Type B pancreatic cell (in vitro differentiated cells): ENCODE measurements around the gene QRFP. TPM values are rescaled to one million over a fixed set of nuclear protein-coding genes. Genes with fewer than 3 reads are reported as not detected.

Experiments
- DNase-seq: peaks from one replicate; pipeline ENCODE4 v3.0.0; 2021; ENCODE audit warnings: mixed read lengths; ENCODE audit not compliant: unreplicated experiment; ENCODE audit errors: extremely low spot score
- H3K27ac Mint-ChIP-seq: 2 replicates; pipeline ENCODE4 v1.8.0; 2021; ENCODE audit warnings: mild to moderate bottlenecking, mixed read lengths
- H3K27me3 Mint-ChIP-seq: 2 replicates; pipeline ENCODE4 v1.8.0; 2021; ENCODE audit warnings: mixed read lengths
- H3K36me3 Mint-ChIP-seq: 2 replicates; pipeline ENCODE4 v1.8.0; 2021; ENCODE audit warnings: mixed read lengths
- H3K4me1 Mint-ChIP-seq: one replicate; pipeline ENCODE4 v1.8.0; 2021; ENCODE audit warnings: mixed read lengths; ENCODE audit not compliant: unreplicated experiment
- H3K4me3 Mint-ChIP-seq: 2 replicates; pipeline ENCODE4 v1.8.0; 2021; ENCODE audit warnings: mild to moderate bottlenecking, mixed read lengths
- H3K9me3 Mint-ChIP-seq: 2 replicates; pipeline ENCODE4 v1.8.0; 2021; ENCODE audit warnings: mixed read lengths
- total RNA-seq: library from RNA; stranded (reverse); gene quantifications from 2 replicates; pipeline ENCODE4 v1.2.1, GENCODE V29; 2021; ENCODE audit warnings: low replicate concordance
- TF ChIP-seq, protein P1 (sequence below): fragments of 200-600 bp; sonication (generic); conservative IDR thresholded peaks from 2 replicates; pipeline ENCODE4 v1.5.0; 2021; ENCODE audit warnings: antibody characterized with exemption, mild to moderate bottlenecking

The QRFP gene
- total RNA-seq, 1 donor from 2014 or later = not detected

DNA sequence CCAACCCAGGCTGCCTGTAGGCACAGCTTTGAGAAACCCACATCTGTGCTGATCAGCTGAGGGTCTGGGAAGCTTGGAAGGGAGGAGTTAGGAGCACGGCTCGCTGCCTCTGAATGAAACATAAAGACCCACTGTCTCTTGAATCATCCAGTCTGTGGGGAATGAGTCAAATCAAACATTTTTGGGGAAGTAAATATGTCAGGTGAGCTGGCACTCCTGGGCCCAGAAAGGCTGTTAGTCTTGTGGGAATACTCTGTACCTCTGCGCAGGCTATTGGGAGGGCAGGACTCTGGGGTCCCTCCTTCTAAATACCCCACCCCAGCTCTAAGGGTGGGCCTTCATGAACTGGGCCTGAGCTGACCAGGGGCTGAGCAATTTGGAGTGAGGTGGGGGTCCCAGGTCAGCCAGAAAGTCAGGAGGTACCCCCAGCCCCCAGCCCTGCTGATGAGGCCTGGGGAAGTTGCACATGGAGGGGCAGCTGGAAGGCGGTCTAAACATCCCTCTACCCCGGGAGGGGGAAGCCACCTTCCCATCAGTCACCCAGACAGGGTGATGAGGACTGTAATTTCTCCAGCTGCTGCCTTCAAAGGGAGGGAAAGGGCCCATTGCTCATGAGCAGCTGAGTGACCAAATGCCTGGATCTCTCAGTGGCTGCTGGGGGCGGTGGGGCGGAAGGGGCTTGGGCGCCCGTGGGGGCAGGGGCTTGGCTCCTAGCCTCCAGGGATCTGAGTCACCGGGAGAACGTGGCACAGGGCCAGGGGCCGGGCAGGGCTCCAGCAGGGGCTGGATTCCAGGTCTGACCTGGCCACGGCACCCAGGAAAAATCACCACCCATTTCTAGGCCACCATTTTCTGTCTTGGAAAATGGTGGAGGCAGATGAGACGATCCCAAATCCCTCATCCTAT, 31.6 kb upstream of the QRFP start:
- TF ChIP-seq, protein P1, sequence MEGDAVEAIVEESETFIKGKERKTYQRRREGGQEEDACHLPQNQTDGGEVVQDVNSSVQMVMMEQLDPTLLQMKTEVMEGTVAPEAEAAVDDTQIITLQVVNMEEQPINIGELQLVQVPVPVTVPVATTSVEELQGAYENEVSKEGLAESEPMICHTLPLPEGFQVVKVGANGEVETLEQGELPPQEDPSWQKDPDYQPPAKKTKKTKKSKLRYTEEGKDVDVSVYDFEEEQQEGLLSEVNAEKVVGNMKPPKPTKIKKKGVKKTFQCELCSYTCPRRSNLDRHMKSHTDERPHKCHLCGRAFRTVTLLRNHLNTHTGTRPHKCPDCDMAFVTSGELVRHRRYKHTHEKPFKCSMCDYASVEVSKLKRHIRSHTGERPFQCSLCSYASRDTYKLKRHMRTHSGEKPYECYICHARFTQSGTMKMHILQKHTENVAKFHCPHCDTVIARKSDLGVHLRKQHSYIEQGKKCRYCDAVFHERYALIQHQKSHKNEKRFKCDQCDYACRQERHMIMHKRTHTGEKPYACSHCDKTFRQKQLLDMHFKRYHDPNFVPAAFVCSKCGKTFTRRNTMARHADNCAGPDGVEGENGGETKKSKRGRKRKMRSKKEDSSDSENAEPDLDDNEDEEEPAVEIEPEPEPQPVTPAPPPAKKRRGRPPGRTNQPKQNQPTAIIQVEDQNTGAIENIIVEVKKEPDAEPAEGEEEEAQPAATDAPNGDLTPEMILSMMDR = no peak
- no peak overlapping the region for H3K4me3 Mint-ChIP-seq
- peaks cover 16% of the 10 kb centered on the region for H3K27me3 Mint-ChIP-seq
- H3K36me3 Mint-ChIP-seq = no peaks in the 10 kb centered on the region
- DNase-seq = no peak
- no peaks in the 10 kb centered on the region for H3K9me3 Mint-ChIP-seq
- H3K4me1 Mint-ChIP-seq = peaks cover 22% of the 10 kb centered on the region
- H3K27ac Mint-ChIP-seq = no peak overlapping the region

DNA sequence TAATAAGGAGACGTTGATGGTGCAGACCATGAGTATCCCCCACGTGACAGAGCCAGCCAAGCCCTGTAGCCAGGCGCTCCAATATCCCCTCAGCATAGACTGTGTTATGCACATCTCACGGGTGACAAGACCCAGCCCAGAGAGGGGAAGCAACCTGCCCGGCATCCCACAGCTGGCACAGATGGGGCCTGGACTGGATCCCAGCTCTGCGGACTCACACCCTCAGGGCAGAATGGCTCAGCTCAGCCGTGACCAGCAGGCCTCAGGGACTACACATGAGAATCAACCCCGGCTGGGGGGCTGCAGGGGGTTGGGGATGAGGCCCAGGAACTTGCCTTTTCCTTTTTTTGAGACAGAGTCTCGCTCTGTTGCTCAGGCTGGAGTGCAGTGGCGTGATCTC, 30.7 kb upstream of the QRFP start:
- DNase-seq = no peak
- Mint-ChIP-seq H3K27me3 (peaks cover 15% of the 10 kb centered on the region), H3K36me3 (no peaks in the 10 kb centered on the region), H3K4me1 (peaks cover 21% of the 10 kb centered on the region), H3K9me3 (no peaks in the 10 kb centered on the region), H3K4me3 (no peak overlapping the region), H3K27ac (no peak overlapping the region)
- TF ChIP-seq, protein P1 = no peak

DNA sequence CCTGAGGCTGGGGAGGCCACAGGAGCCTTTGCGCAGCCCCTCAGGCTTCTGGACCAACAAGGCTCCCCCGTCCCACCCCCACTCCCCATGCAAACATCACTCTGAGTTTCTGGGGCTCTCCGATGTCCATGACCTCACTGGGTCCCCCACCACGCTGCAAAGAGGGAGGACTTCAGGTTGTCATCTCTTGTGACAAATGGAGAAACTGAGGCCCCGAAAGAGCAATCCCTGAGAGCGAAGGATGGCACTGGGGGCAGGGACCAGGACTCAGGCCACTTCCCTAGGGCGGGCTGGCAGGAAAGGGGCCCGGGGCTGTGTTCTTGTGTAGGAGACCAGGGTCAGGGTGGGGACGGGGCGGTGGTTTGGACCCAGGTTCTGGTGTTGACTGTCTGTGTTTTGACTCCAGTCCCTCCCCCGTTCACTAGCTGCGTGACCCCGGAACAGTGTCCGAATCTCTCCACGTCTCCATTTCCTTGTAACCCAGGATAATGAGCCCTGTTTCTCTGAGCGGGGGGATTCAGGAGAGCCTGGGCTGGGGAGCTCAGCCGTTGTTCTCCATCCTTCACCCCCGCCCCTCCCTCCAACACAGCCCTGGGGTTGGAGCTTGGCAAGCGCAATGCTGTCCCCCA, 28.6 kb upstream of the QRFP start:
- H3K27me3 Mint-ChIP-seq = peaks cover 18% of the 10 kb centered on the region
- no peaks in the 10 kb centered on the region for H3K36me3 Mint-ChIP-seq
- no peak overlapping the region for H3K27ac Mint-ChIP-seq
- DNase-seq = no peak
- no peak overlapping the region for H3K4me3 Mint-ChIP-seq
- H3K9me3 Mint-ChIP-seq = no peaks in the 10 kb centered on the region
- H3K4me1 Mint-ChIP-seq = peaks cover 29% of the 10 kb centered on the region
- TF ChIP-seq, protein P1 = no peak

DNA sequence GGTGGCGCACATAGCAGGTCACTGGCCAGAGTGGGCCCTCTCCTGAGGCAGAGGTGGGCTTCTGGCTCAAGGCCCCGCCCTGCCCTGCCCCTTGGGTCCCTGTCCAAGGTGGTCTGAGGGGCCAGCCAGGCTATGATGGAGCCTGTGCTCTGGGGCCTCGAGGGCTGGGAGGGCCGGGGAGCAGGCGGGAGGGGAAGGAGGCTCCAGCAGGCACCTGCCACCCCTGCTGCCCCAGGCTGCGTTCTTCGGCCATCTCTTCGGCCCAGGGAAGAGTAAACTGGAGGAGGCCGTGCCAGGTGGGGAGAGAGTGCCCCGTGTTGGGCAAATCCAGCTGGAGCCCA, 27.8 kb upstream of the QRFP start:
- no peaks in the 10 kb centered on the region for H3K9me3 Mint-ChIP-seq
- H3K4me1 Mint-ChIP-seq = peaks cover 29% of the 10 kb centered on the region
- TF ChIP-seq, protein P1 = no peak
- H3K27me3 Mint-ChIP-seq = peaks cover 18% of the 10 kb centered on the region
- H3K36me3 Mint-ChIP-seq = no peaks in the 10 kb centered on the region
- no peak overlapping the region for H3K4me3 Mint-ChIP-seq
- no peak for DNase-seq
- H3K27ac Mint-ChIP-seq = no peak overlapping the region

DNA sequence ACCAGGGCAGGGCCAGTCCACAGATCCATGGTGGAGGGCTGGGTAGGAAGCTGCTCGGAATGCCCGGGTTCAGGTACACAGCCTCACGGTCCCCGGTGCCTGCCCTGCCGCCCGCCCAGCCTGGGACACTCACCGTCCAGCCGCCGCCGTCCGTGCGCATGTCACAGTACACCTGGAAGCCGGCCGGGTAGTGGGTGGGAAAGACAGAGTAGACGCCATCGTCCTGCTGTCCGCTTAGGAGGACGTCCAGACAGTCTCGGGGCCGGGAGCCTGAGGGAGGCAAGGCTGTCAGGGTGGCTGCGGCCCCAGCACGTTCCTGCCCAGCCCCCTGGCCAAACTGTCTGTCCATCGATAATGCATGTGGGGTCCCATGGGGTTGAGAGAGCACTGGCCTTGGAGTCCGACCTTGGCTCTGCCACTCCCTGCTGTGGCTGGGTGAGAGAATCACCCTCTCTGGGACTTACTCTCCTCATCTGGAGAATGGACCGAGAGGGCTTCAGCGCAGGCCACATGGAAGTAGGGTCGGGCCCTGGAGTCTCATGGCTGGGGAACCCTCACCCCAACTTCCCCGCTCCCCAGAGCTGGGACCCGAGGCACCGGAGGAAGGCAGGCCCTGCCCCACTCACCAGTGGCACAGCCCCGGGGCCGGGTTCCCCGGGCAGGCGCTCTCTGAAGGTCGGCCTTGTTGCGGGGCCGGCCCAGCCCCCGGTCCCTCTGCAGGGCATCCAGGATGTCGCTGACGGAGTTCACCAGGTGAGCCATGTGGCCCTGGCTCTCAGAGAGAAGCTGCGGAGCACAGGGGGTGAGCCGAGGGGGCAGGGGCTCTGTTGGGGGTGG, 27.2 kb upstream of the QRFP start:
- no peaks in the 10 kb centered on the region for H3K9me3 Mint-ChIP-seq
- peaks cover 18% of the 10 kb centered on the region for H3K27me3 Mint-ChIP-seq
- H3K4me3 Mint-ChIP-seq = no peak overlapping the region
- DNase-seq = no peak
- H3K36me3 Mint-ChIP-seq = no peaks in the 10 kb centered on the region
- no peak overlapping the region for H3K27ac Mint-ChIP-seq
- H3K4me1 Mint-ChIP-seq = peaks cover 29% of the 10 kb centered on the region
- TF ChIP-seq, protein P1 = no peak
